ENCODE data around the gene ARL17A.
"Not testable (repeated sequence)": the region's sequence is repeated elsewhere in the genome, so short reads cannot be mapped to it uniquely, and the experiment has no call there.

DNA sequence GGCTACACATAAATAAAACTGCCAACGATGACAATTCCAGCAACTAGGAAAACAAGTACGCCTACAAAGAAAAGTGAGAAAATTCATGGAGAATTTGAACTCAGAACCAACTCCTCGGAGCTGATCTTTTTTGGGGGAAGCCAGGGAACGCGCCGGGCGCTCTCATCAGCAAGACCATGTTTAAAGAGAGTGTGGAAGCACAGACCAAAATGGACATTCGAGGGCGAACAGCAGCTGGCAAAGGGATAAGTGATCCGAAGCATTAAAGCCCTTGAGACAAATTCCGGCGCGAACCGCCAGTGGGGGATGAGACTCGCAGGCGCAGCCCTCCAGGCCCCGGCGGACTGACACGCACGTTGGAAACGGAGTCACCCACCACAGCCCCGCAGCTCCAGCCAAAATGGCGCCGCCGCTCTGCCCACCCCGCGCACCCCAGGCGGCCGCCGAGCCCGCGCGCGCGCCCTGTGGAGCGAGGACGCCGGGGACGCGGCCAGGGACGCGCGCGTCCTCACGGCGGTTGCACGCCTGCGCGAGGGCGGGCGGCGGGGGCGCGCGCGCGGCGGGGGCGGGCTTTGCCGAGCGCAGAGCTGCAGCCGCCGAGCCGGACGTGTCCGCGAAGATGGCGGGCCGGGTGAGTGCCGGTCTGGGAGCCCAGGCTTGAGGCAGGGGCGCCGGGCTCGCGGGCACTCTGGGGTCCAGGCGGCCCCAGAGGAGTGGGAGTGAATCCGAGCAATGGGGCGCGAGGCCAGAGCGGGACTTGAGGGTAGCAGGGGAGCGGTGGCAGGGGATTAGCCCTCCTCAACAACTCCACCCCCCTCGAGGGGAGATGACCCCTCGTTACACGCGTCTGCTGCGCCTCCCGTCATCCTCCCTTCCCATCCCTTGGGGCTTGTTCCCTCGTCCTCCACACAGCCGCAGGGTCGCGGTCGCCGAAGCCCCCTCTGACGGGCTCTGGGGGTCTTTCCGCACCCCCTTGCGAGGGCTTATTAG is 11.0 kb upstream of the ARL17A start, which contains the start of gene NSF:
- TF ChIP-seq, protein P1, sequence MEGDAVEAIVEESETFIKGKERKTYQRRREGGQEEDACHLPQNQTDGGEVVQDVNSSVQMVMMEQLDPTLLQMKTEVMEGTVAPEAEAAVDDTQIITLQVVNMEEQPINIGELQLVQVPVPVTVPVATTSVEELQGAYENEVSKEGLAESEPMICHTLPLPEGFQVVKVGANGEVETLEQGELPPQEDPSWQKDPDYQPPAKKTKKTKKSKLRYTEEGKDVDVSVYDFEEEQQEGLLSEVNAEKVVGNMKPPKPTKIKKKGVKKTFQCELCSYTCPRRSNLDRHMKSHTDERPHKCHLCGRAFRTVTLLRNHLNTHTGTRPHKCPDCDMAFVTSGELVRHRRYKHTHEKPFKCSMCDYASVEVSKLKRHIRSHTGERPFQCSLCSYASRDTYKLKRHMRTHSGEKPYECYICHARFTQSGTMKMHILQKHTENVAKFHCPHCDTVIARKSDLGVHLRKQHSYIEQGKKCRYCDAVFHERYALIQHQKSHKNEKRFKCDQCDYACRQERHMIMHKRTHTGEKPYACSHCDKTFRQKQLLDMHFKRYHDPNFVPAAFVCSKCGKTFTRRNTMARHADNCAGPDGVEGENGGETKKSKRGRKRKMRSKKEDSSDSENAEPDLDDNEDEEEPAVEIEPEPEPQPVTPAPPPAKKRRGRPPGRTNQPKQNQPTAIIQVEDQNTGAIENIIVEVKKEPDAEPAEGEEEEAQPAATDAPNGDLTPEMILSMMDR (tag by site-specific recombination; IDR thresholded peaks at IDR 0.05) = not testable (repeated sequence)
- TF ChIP-seq, protein P2, sequence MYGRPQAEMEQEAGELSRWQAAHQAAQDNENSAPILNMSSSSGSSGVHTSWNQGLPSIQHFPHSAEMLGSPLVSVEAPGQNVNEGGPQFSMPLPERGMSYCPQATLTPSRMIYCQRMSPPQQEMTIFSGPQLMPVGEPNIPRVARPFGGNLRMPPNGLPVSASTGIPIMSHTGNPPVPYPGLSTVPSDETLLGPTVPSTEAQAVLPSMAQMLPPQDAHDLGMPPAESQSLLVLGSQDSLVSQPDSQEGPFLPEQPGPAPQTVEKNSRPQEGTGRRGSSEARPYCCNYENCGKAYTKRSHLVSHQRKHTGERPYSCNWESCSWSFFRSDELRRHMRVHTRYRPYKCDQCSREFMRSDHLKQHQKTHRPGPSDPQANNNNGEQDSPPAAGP (tag by site-specific recombination; IDR thresholded peaks at IDR 0.05) = not testable (repeated sequence)
- TF ChIP-seq ZNF707 (tag by site-specific recombination; IDR thresholded peaks at IDR 0.05); GLIS2 (tag by site-specific recombination; IDR thresholded peaks at IDR 0.05); ZNF549 (tag by site-specific recombination; IDR thresholded peaks at IDR 0.05); ZXDB (tag by site-specific recombination; IDR thresholded peaks at IDR 0.05); ZNF629 (tag by site-specific recombination; IDR thresholded peaks at IDR 0.05); ZNF677 (tag by site-specific recombination; IDR thresholded peaks at IDR 0.05); ZBTB17 (tag by site-specific recombination; IDR thresholded peaks at IDR 0.05); ZSCAN16 (tag by site-specific recombination; IDR thresholded peaks at IDR 0.05); ZNF530 (tag by site-specific recombination; IDR thresholded peaks at IDR 0.05; ENCODE audit: low read depth): not testable (repeated sequence)
- TF ChIP-seq, protein P3, sequence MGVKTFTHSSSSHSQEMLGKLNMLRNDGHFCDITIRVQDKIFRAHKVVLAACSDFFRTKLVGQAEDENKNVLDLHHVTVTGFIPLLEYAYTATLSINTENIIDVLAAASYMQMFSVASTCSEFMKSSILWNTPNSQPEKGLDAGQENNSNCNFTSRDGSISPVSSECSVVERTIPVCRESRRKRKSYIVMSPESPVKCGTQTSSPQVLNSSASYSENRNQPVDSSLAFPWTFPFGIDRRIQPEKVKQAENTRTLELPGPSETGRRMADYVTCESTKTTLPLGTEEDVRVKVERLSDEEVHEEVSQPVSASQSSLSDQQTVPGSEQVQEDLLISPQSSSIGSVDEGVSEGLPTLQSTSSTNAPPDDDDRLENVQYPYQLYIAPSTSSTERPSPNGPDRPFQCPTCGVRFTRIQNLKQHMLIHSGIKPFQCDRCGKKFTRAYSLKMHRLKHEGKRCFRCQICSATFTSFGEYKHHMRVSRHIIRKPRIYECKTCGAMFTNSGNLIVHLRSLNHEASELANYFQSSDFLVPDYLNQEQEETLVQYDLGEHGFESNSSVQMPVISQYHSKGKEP (tag by site-specific recombination; IDR thresholded peaks at IDR 0.05) = not testable (repeated sequence)
- TF ChIP-seq, protein P4, sequence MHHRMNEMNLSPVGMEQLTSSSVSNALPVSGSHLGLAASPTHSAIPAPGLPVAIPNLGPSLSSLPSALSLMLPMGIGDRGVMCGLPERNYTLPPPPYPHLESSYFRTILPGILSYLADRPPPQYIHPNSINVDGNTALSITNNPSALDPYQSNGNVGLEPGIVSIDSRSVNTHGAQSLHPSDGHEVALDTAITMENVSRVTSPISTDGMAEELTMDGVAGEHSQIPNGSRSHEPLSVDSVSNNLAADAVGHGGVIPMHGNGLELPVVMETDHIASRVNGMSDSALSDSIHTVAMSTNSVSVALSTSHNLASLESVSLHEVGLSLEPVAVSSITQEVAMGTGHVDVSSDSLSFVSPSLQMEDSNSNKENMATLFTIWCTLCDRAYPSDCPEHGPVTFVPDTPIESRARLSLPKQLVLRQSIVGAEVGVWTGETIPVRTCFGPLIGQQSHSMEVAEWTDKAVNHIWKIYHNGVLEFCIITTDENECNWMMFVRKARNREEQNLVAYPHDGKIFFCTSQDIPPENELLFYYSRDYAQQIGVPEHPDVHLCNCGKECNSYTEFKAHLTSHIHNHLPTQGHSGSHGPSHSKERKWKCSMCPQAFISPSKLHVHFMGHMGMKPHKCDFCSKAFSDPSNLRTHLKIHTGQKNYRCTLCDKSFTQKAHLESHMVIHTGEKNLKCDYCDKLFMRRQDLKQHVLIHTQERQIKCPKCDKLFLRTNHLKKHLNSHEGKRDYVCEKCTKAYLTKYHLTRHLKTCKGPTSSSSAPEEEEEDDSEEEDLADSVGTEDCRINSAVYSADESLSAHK (tag by site-specific recombination; IDR thresholded peaks at IDR 0.05) = not testable (repeated sequence)
- TF ChIP-seq, protein P5, sequence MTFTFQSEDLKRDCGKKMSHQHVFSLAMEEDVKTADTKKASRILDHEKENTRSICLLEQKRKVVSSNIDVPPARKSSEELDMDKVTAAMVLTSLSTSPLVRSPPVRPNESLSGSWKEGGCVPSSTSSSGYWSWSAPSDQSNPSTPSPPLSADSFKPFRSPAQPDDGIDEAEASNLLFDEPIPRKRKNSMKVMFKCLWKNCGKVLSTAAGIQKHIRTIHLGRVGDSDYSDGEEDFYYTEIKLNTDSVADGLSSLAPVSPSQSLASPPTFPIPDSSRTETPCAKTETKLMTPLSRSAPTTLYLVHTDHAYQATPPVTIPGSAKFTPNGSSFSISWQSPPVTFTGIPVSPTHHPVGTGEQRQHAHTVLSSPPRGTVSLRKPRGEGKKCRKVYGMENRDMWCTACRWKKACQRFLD (tag by site-specific recombination; IDR thresholded peaks at IDR 0.05) = not testable (repeated sequence)

All from HEK293 (cell line).